Right lobe of liver (tissue), 4 donors: ENCODE measurements around the gene C17orf107.

Source experiments
- POLR2A ChIP-seq: fragments of 450-650 bp; IDR thresholded peaks from one replicate; pipeline ENCODE4 v1.6.1; 2017; ENCODE audit warnings: antibody characterized with exemption, mild to moderate bottlenecking
- TF ChIP-seq, protein P1 (sequence below), 4 donors: fragments of 200-600 bp in 3 of 4; fragments of 450-650 bp in 1 of 4; IDR thresholded peaks; one replicate each; pipeline versions ENCODE4 v1.5.1 to v1.8.0; 2016 to 2022; ENCODE audit warnings: antibody characterized with exemption in 4 of 4, mild to moderate bottlenecking in 2 of 4
- donor health status: DM: no; HTN: no; CAD: no.
- donor health status: DM: no; HTN: no; CAD: no.
- donor health status: DM: no; HTN: yes; CAD: no.

GRCh38 chr17:4935650-4936049 is 36.3 kb downstream of the C17orf107 start:
- TF ChIP-seq POLR2A: no peak
- TF ChIP-seq, protein P1, sequence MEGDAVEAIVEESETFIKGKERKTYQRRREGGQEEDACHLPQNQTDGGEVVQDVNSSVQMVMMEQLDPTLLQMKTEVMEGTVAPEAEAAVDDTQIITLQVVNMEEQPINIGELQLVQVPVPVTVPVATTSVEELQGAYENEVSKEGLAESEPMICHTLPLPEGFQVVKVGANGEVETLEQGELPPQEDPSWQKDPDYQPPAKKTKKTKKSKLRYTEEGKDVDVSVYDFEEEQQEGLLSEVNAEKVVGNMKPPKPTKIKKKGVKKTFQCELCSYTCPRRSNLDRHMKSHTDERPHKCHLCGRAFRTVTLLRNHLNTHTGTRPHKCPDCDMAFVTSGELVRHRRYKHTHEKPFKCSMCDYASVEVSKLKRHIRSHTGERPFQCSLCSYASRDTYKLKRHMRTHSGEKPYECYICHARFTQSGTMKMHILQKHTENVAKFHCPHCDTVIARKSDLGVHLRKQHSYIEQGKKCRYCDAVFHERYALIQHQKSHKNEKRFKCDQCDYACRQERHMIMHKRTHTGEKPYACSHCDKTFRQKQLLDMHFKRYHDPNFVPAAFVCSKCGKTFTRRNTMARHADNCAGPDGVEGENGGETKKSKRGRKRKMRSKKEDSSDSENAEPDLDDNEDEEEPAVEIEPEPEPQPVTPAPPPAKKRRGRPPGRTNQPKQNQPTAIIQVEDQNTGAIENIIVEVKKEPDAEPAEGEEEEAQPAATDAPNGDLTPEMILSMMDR (IDR thresholded peaks at IDR 0.05): no peak
